Stomach (tissue), 4 donors: Measurements from ENCODE around the gene GUCY2C.

Experiments
- CTCF ChIP-seq, 7 experiments: fragments of 450-650 bp in 4 of 7; fragments of 200-600 bp in 3 of 7; sonication (generic) in 3 of 7; IDR thresholded peaks; one replicate each; pipeline ENCODE4 v1.5.1; 2016 to 2019; ENCODE audit warnings: antibody characterized with exemption in 7 of 7, control low read depth in 2 of 7, mild to moderate bottlenecking in 1 of 7
- POLR2A ChIP-seq, 4 donors: fragments of 450-650 bp; IDR thresholded peaks; one replicate each; pipeline ENCODE4 v1.6.1; 2016; ENCODE audit warnings: antibody characterized with exemption in 4 of 4, control low read depth in 2 of 4, mild to moderate bottlenecking in 1 of 4, moderate library complexity in 1 of 4

GRCh38 chr12:14741153-14741552 is 44.8 kb upstream of the GUCY2C start:
- TF ChIP-seq CTCF (IDR thresholded peaks at IDR 0.05) (no peak), POLR2A (IDR thresholded peaks at IDR 0.05) (no peak)
